MCF 10A (cell line): ENCODE results near the gene TMUB1. TPM values are rescaled to one million over a fixed set of nuclear protein-coding genes. Genes with fewer than 3 reads are reported as not detected.

Experiments
- BruUV-seq: library from RNA; stranded (reverse); fragments of 400-500 nt; replicated peaks from 2 replicates; lab custom pipeline; 2021; lab: Mats Ljungman, UMichigan
- CTCF ChIA-PET: fragments of 300-600 bp; sonication (Branson Sonifier 250); formaldehyde crosslinking; extraction: SDS; loops from one replicate; lab custom pipeline; 2021; ENCODE audit warnings: antibody characterized with exemption, inconsistent platforms; lab: Yijun Ruan, JAX
- POLR2A ChIA-PET: fragments of 300-600, 350-650 bp; sonication (Branson Sonifier 250); formaldehyde crosslinking; extraction: SDS; loops from one replicate; lab custom pipeline; 2020; ENCODE audit warnings: antibody characterized with exemption, inconsistent platforms; lab: Yijun Ruan, JAX
- DNase-seq: peaks from one replicate; pipeline ENCODE4 v3.0.0-alpha.2; 2018; ENCODE audit not compliant: unreplicated experiment
- H3K27ac Mint-ChIP-seq: one replicate; pipeline ENCODE4 v1.8.0; 2022; ENCODE audit warnings: mild to moderate bottlenecking, low read depth, mixed read lengths; ENCODE audit not compliant: unreplicated experiment
- H3K27me3 Mint-ChIP-seq: one replicate; pipeline ENCODE4 v1.8.0; 2022; ENCODE audit warnings: mixed read lengths; ENCODE audit not compliant: insufficient read depth, unreplicated experiment
- H3K36me3 Mint-ChIP-seq: one replicate; pipeline ENCODE4 v1.8.0; 2022; ENCODE audit warnings: mild to moderate bottlenecking, moderate library complexity, mixed read lengths; ENCODE audit not compliant: insufficient read depth, unreplicated experiment
- H3K4me1 Mint-ChIP-seq: one replicate; pipeline ENCODE4 v1.8.0; 2022; ENCODE audit warnings: mixed read lengths; ENCODE audit not compliant: insufficient read depth, unreplicated experiment
- H3K4me3 Mint-ChIP-seq: one replicate; pipeline ENCODE4 v1.8.0; 2022; ENCODE audit warnings: mild to moderate bottlenecking, moderate library complexity, mixed read lengths; ENCODE audit not compliant: unreplicated experiment
- H3K9me3 Mint-ChIP-seq: one replicate; pipeline ENCODE4 v1.8.0; 2022; ENCODE audit warnings: mixed read lengths; ENCODE audit not compliant: unreplicated experiment
- CTCF ChIP-seq: fragments of 200-600 bp; IDR thresholded peaks from one replicate; pipeline ENCODE4 v1.8.0; 2022; ENCODE audit warnings: antibody characterized with exemption, mild to moderate bottlenecking; ENCODE audit not compliant: unreplicated experiment
- intact Hi-C: fragments of 100-400 bp; cut with micrococcal nuclease; formaldehyde crosslinking; loops from 2 replicates; pipeline ENCODE4 v1.14.1; 2022
- total RNA-seq: library from RNA; stranded (reverse); gene quantifications from 2 replicates; pipeline ENCODE4 v1.2.3, GENCODE V29; 2022

Gene TMUB1
- total RNA-seq, 1 experiment from 2014 or later: 30.1 TPM

- DNase-seq: peak; percentile 76
- ChIA-PET CTCF (interaction anchor here (0.6 to 15.6 kb wide), 11 partner anchors 8 to 825 kb away, joined by 3 to 315 read pairs (median 5); partner anchors contain the start of genes AGAP3, CDK5, SLC4A2 and TMUB1), POLR2A (interaction anchor here (0.8 to 8.4 kb wide), 10 partner anchors 9 to 114 kb away, joined by 3 to 128 read pairs (median 4); partner anchors contain the start of genes ABCF2, AGAP3, FASTK and SLC4A2)
- Mint-ChIP-seq H3K4me3 (peak overlapping the region; percentile 63), H3K4me1 (peaks cover 35% of the 10 kb centered on the region), H3K27me3 (no peaks in the 10 kb centered on the region), H3K36me3 (peaks cover 23% of the 10 kb centered on the region), H3K9me3 (no peaks in the 10 kb centered on the region), H3K27ac (peak overlapping the region; percentile 59)
- intact Hi-C loops: loop anchor here (5.0 kb wide), 2 partner anchors 146 to 336 kb away; no protein-coding TSS in a partner anchor
- TF ChIP-seq CTCF: no peak
- no TSS peak for BruUV-seq
Observed at GRCh38 chr7:151113344-151114150, 30.3 kb upstream of the TMUB1 start.

GRCh38 chr7:151110941-151111645 is 27.8 kb upstream of the TMUB1 start:
- ChIA-PET POLR2A (interaction anchor here (0.5 to 8.4 kb wide), 5 partner anchors 23 to 233 kb away, joined by 3 to 80 read pairs (median 5); partner anchors contain the start of gene SLC4A2), CTCF (interaction anchor here (0.6 to 15.6 kb wide), 52 partner anchors 9 to 766 kb away, joined by 3 to 315 read pairs (median 4); partner anchors contain the start of genes ABCB8, AGAP3, ASIC3 and CDK5)
- peak; percentile 90 for TF ChIP-seq CTCF
- intact Hi-C loops: loop anchor here (1.0 to 5.0 kb wide), 6 partner anchors 23 to 334 kb away; partner anchors contain the start of gene ABCB8
- Mint-ChIP-seq H3K27ac (no peak overlapping the region), H3K36me3 (peaks cover 20% of the 10 kb centered on the region), H3K4me1 (peaks cover 25% of the 10 kb centered on the region), H3K4me3 (no peak overlapping the region), H3K27me3 (no peaks in the 10 kb centered on the region), H3K9me3 (no peaks in the 10 kb centered on the region)
- peak; percentile 76 for DNase-seq
- BruUV-seq: no TSS peak

- no TSS peak for BruUV-seq
Observed at GRCh38 chr7:151110236-151110940, 27.1 kb upstream of the TMUB1 start.

More at GRCh38 chr7:151110236-151110940, 27.1 kb upstream of the TMUB1 start:
- peaks cover 20% of the 10 kb centered on the region for H3K36me3 Mint-ChIP-seq
- POLR2A ChIA-PET: interaction anchor here (1.1 to 8.4 kb wide), 3 partner anchors 22 to 49 kb away, joined by 3 to 80 read pairs (median 9); partner anchors contain the start of gene SLC4A2
- DNase-seq: no peak
- H3K27me3 Mint-ChIP-seq: no peaks in the 10 kb centered on the region
- CTCF ChIA-PET: interaction anchor here (0.6 to 15.6 kb wide), 44 partner anchors 8 to 767 kb away, joined by 3 to 315 read pairs (median 5); partner anchors contain the start of genes ABCB8, AGAP3, ASIC3 and CDK5
- no peak overlapping the region for H3K4me3 Mint-ChIP-seq
- no peaks in the 10 kb centered on the region for H3K9me3 Mint-ChIP-seq
- intact Hi-C loops: loop anchor here (5.0 kb wide), 2 partner anchors 143 to 333 kb away; no protein-coding TSS in a partner anchor
- H3K4me1 Mint-ChIP-seq: peaks cover 21% of the 10 kb centered on the region
- H3K27ac Mint-ChIP-seq: no peak overlapping the region
- TF ChIP-seq CTCF: no peak
